Right lobe of liver (tissue), 6 donors: Measurements from ENCODE around the gene RBM28. TPM values are rescaled to one million over a fixed set of nuclear protein-coding genes. Genes with fewer than 3 reads are reported as not detected.

ENCODE experiments used
- ATAC-seq, 4 donors: fragments of 200-7000 bp; cut with Tn5 transposase; one replicate each; pipeline ENCODE4 v1.9.1; 2020; ENCODE audit warnings: mild to moderate bottlenecking in 4 of 4, moderate library complexity in 4 of 4
- DNase-seq, 3 donors: peaks; one replicate each; pipeline ENCODE4 v3.0.0-alpha.2; 2020
- H3K27ac ChIP-seq, 3 donors: fragments of 200-600 bp; one replicate each; pipeline ENCODE4 v1.8.0; 2022
- H3K27me3 ChIP-seq, 2 donors: fragments of 200-600 bp; one replicate each; pipeline ENCODE4 v1.8.0; 2022
- H3K36me3 ChIP-seq, 4 donors: fragments of 200-600 bp; sonication (generic) in 1 of 4; one replicate each; pipeline versions ENCODE4 v1.5.1 to v1.8.0; 2017 to 2022; ENCODE audit warnings: control low read depth in 1 of 4
- H3K4me1 ChIP-seq, 4 donors: fragments of 200-600 bp; sonication (generic) in 1 of 4; one replicate each; pipeline versions ENCODE4 v1.5.1 to v1.8.0; 2017 to 2022; ENCODE audit warnings: control low read depth in 1 of 4
- H3K4me3 ChIP-seq, 3 donors: fragments of 200-600 bp; one replicate each; pipeline ENCODE4 v1.8.0; 2022
- H3K9me3 ChIP-seq, 4 donors: fragments of 200-600 bp; sonication (generic) in 1 of 4; one replicate each; pipeline versions ENCODE4 v1.5.1 to v1.8.0; 2017 to 2022; ENCODE audit warnings: control low read depth in 1 of 4
- POLR2A ChIP-seq: fragments of 450-650 bp; IDR thresholded peaks from one replicate; pipeline ENCODE4 v1.6.1; 2017; ENCODE audit warnings: antibody characterized with exemption, mild to moderate bottlenecking
- WGBS: methylation state at CpG from one replicate; pipeline ENCODE4 v1.1.6; 2018; ENCODE audit warnings: low coverage, low lambda C conversion rate; ENCODE audit not compliant: insufficient coverage; ENCODE audit errors: missing lambda C conversion rate; 5-methylcytosine and 5-hydroxymethylcytosine counted together
- intact Hi-C, 2 donors: fragments of 100-400 bp; cut with DNase I; formaldehyde crosslinking; loops; one replicate each; pipeline versions ENCODE4 v1.11.2 to v1.14.1; 2022
- total RNA-seq, 6 experiments: library from RNA; depleted of rRNA in 2 of 6; stranded (reverse); fragments of >200 nt in 2 of 6; fragmentation: NEBNext Ultra II Directional in 3 of 6; extraction: Animal tissue kit (Norgen Biotek cat#: 25700) in 3 of 6; gene quantifications; one replicate each; pipeline versions ENCODE4 v1.1.0 to v1.2.4, GENCODE V29; 2016 to 2023
- TF ChIP-seq, protein P1 (sequence below), 4 donors: fragments of 200-600 bp in 3 of 4; fragments of 450-650 bp in 1 of 4; IDR thresholded peaks; one replicate each; pipeline versions ENCODE4 v1.5.1 to v1.8.0; 2016 to 2022; ENCODE audit warnings: antibody characterized with exemption in 4 of 4, mild to moderate bottlenecking in 2 of 4
- donor health status: DM: no; HTN: yes; CAD: no.
- donor health status: DM: no; HTN: no; CAD: no.
- donor health status: DM: no; HTN: no; CAD: no.
- donor health status: DM: no; HTN: yes; CAD: no.
- donor health status: DM: no; HTN: yes; CAD: no.

RBM28 gene
- total RNA-seq, 6 experiments from 2014 or later: 9.0 to 17.4 (median 11.1) TPM

DNA sequence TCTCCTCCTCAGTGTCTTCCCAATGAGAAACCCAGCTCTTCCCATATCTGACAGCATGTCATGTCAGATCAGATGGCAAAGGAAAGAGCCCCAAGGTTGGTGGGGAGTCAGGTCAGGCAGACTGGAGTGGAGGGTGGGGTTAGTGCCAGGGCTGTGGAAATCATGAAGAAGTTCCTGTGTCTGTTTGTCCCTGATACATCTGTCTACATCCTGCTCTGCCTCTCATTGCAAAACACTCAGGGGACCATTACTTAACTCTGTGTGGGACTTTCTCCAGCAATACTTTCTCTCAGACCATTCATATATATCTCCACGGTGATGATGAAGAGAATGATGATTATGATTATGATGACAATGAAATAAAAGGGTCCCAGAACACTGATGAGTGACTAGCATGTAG is 14.5 kb upstream of the RBM28 start:
- no peaks in the 10 kb centered on the region for H3K36me3 ChIP-seq
- DNase-seq: no peak
- WGBS: 78% methylated on average over 1 of the region's 1 CpG
- no peak overlapping the region for H3K27ac ChIP-seq
- TF ChIP-seq, protein P1, sequence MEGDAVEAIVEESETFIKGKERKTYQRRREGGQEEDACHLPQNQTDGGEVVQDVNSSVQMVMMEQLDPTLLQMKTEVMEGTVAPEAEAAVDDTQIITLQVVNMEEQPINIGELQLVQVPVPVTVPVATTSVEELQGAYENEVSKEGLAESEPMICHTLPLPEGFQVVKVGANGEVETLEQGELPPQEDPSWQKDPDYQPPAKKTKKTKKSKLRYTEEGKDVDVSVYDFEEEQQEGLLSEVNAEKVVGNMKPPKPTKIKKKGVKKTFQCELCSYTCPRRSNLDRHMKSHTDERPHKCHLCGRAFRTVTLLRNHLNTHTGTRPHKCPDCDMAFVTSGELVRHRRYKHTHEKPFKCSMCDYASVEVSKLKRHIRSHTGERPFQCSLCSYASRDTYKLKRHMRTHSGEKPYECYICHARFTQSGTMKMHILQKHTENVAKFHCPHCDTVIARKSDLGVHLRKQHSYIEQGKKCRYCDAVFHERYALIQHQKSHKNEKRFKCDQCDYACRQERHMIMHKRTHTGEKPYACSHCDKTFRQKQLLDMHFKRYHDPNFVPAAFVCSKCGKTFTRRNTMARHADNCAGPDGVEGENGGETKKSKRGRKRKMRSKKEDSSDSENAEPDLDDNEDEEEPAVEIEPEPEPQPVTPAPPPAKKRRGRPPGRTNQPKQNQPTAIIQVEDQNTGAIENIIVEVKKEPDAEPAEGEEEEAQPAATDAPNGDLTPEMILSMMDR (IDR thresholded peaks at IDR 0.05): no peak
- TF ChIP-seq POLR2A: no peak
- H3K4me3 ChIP-seq: no peak overlapping the region
- H3K4me1 ChIP-seq: peaks cover 0 to 6% (median 0%) of the 10 kb centered on the region in 4 donors
- intact Hi-C loops: no loop called here
- H3K9me3 ChIP-seq: no peaks in the 10 kb centered on the region
- ATAC-seq: no peak
- no peaks in the 10 kb centered on the region for H3K27me3 ChIP-seq

DNA sequence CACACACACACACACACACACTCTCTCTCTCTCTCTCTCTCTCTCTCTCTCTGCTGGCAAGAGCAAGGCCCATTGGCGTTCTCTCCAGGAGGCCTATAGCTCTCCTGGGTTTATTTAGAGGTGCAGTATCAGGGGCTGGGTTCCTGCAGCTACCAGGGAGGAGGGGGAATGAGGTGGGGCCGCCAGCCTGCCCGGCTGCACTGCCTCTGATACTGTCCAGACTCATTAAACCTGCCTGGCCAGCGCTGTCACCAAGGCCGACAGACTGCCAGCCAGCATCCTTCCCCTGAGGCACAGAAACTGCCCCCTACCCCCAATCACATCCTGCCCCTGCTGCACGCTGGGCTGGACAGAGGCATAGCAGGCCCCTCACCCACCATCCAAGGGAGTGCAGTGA is 13.5 kb upstream of the RBM28 start:
- no peaks in the 10 kb centered on the region for H3K9me3 ChIP-seq
- no peak overlapping the region for H3K4me3 ChIP-seq
- H3K36me3 ChIP-seq: no peaks in the 10 kb centered on the region
- intact Hi-C loops: no loop called here
- no peak for ATAC-seq
- DNase-seq: no peak
- no peak overlapping the region for H3K27ac ChIP-seq
- H3K27me3 ChIP-seq: no peaks in the 10 kb centered on the region
- peaks cover 0 to 8% (median 0%) of the 10 kb centered on the region in 4 donors for H3K4me1 ChIP-seq
- 68% methylated on average over 3 of the region's 6 CpGs for WGBS
- no peak for TF ChIP-seq POLR2A
- TF ChIP-seq, protein P1 (IDR thresholded peaks at IDR 0.05): no peak

DNA sequence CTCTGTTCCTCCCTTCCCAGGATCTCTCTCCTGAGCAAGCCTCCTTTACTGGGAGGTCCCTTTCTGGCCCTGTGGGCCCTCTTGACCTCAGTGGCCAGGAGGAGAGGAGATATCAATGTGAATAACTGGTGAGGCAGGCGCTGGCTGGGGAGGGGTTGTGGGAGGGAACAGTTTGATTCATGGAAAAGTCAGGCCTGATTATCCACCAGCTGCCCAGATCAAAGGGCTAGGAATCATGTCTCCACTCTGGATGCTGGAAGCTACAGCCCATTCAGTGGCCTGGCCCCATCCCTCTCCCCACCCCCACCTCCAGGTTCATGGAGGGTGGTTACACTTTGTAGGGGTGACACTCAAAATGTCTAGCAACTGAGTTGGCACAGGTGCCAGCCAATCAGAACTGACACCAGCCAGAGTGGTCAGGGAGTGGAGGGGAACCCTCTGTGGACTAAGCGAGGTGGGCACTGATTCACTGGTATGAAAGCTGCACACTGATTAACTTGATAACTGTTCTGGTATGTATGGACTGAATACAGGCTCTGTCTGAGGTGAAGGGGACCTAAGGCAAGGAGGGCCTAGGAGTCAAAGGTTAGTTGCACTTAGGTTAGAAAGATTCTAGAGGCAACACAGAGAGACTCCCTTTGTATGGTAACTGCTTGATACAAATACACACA is 13.0 kb upstream of the RBM28 start:
- WGBS: no CpG with 5 or more reads among the region's 2 CpGs
- no peaks in the 10 kb centered on the region for H3K36me3 ChIP-seq
- DNase-seq (no peak), ATAC-seq (no peak)
- H3K4me3 ChIP-seq: no peak overlapping the region
- intact Hi-C loops: no loop called here
- no peaks in the 10 kb centered on the region for H3K9me3 ChIP-seq
- peaks cover 0 to under 1% of the 10 kb centered on the region in 2 donors for H3K27me3 ChIP-seq
- H3K4me1 ChIP-seq: peaks cover 0 to 7% (median 0%) of the 10 kb centered on the region in 4 donors
- TF ChIP-seq POLR2A: no peak
- TF ChIP-seq, protein P1 (IDR thresholded peaks at IDR 0.05): no peak
- H3K27ac ChIP-seq: no peak overlapping the region

DNA sequence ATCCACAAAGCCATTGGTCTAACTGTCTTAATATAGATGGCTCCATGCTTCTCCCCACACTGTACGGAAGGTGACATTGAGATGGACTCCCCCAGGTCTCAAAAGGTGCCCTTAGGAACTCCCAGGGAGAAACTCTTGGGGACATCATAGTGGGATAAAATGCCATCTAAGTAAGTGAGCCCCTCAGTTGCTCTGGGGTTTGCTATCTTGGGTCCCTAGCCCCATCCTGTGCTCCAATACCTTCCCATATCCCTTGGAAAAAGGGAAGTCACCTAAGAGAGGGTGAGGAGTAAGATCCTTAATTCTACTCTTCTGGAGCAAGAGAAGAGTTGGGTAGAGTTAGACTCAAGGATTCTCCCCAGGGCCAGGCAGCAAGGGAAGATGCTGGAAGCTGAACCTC is 9.9 kb upstream of the RBM28 start:
- DNase-seq: no peak
- H3K27ac ChIP-seq: no peak overlapping the region
- intact Hi-C loops: loop anchor here in 1 of 2 donors (5.0 kb wide), 1 partner anchor 34 kb away; no protein-coding TSS in a partner anchor
- no peaks in the 10 kb centered on the region for H3K36me3 ChIP-seq
- no peak for ATAC-seq
- H3K9me3 ChIP-seq: no peaks in the 10 kb centered on the region
- peaks cover 0 to 9% of the 10 kb centered on the region in 2 donors for H3K27me3 ChIP-seq
- 100% methylated on average over 1 of the region's 1 CpG for WGBS
- H3K4me1 ChIP-seq: peaks cover 0 to 10% (median 0%) of the 10 kb centered on the region in 4 donors
- TF ChIP-seq, protein P1 (IDR thresholded peaks at IDR 0.05): no peak
- TF ChIP-seq POLR2A: no peak
- H3K4me3 ChIP-seq: no peak overlapping the region
